Uterus (tissue), 4 donors: ENCODE results near the gene GAPDHS. TPM values are rescaled to one million over a fixed set of nuclear protein-coding genes. Genes with fewer than 3 reads are reported as not detected.
A peak's percentile ranks its signal among the peaks of the same experiment; 100 is the strongest.

Source experiments
- DNase-seq, 2 donors: peaks; one replicate each; pipeline ENCODE4 v3.0.0-alpha.2; 2019 to 2020
- H3K27ac ChIP-seq, 2 donors: fragments of 200-600 bp; sonication (generic); 1 replicate in 1 of 2; 2 replicates in 1 of 2; pipeline ENCODE4 v1.5.1; 2016 to 2018
- H3K27me3 ChIP-seq, 2 donors: fragments of 200-600 bp; sonication (generic); one replicate each; pipeline ENCODE4 v1.5.1; 2018 to 2019; ENCODE audit warnings: control low read depth in 1 of 2
- H3K36me3 ChIP-seq, 2 donors: fragments of 200-600 bp; sonication (generic); one replicate each; pipeline ENCODE4 v1.5.1; 2019; ENCODE audit warnings: control low read depth in 1 of 2
- H3K4me1 ChIP-seq, 2 donors: fragments of 200-600 bp; sonication (generic); one replicate each; pipeline ENCODE4 v1.5.1; 2018 to 2019; ENCODE audit warnings: control low read depth in 1 of 2
- H3K4me3 ChIP-seq, 2 donors: fragments of 200-600 bp; sonication (generic); 1 replicate in 1 of 2; 2 replicates in 1 of 2; pipeline ENCODE4 v1.5.1; 2018 to 2019; ENCODE audit warnings: mild to moderate bottlenecking in 1 of 2
- H3K9me3 ChIP-seq, 2 donors: fragments of 200-600 bp; sonication (generic); one replicate each; pipeline ENCODE4 v1.5.1; 2019; ENCODE audit warnings: control low read depth in 1 of 2
- POLR2A ChIP-seq, 2 donors: fragments of 450-650 bp; IDR thresholded peaks; one replicate each; pipeline ENCODE4 v1.6.1; 2016; ENCODE audit warnings: antibody characterized with exemption in 2 of 2, mild to moderate bottlenecking in 1 of 2, moderate library complexity in 1 of 2
- intact Hi-C: fragments of 100-400 bp; cut with DNase I; formaldehyde crosslinking; loops from one replicate; pipeline ENCODE4 v1.15.1; 2023; ENCODE audit warnings: low total_unique reads
- total RNA-seq, 4 donors: library from RNA; depleted of rRNA in 3 of 4; stranded (reverse); fragments of >200 nt in 3 of 4; gene quantifications; one replicate each; pipeline versions ENCODE4 v1.1.0 to v1.2.4, GENCODE V29; 2014 to 2023
- TF ChIP-seq, protein P1 (sequence below), 4 experiments: fragments of 200-600 bp in 2 of 4; fragments of 450-650 bp in 2 of 4; sonication (generic) in 2 of 4; IDR thresholded peaks; one replicate each; pipeline ENCODE4 v1.5.1; 2016 to 2019; ENCODE audit warnings: antibody characterized with exemption in 4 of 4, mild to moderate bottlenecking in 2 of 4, moderate library complexity in 1 of 4
- donor health status: DM: yes; HTN: yes; CAD: no.

Gene GAPDHS
- total RNA-seq, 4 donors from 2014 or later: not detected

DNA sequence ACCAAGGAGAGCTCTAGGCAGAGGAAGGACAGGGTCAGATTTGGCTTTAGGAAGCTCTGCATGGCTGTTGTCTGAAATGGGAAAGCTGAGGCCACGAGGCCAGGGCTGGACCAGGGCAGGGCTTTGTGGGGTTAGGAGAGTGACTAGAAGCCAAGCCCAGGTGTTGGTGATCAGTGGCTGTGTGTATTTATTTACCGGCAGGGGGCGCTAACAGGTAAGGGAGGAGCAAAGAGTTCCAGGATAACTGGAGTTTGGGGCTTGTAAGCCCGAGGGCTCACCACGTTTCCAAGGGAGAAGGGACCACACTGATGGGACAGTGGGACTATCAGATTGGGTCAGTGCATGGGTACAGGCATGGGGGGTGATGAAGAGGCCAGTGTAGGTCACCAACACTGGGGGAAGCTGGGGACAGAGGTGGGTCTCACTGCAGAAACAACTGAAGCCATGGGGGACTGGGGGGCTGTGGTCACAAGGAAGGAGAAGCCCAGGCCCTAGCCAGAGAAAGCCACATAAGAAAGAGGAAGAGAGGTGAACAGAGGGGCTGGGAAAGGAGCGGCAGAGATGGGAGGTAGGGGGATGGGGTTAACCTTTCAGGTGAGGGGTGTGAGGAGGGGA is 16.0 kb downstream of the GAPDHS start:
- H3K4me3 ChIP-seq: no peak overlapping the region
- no peak for TF ChIP-seq POLR2A (IDR thresholded peaks at IDR 0.05)
- TF ChIP-seq, protein P1, sequence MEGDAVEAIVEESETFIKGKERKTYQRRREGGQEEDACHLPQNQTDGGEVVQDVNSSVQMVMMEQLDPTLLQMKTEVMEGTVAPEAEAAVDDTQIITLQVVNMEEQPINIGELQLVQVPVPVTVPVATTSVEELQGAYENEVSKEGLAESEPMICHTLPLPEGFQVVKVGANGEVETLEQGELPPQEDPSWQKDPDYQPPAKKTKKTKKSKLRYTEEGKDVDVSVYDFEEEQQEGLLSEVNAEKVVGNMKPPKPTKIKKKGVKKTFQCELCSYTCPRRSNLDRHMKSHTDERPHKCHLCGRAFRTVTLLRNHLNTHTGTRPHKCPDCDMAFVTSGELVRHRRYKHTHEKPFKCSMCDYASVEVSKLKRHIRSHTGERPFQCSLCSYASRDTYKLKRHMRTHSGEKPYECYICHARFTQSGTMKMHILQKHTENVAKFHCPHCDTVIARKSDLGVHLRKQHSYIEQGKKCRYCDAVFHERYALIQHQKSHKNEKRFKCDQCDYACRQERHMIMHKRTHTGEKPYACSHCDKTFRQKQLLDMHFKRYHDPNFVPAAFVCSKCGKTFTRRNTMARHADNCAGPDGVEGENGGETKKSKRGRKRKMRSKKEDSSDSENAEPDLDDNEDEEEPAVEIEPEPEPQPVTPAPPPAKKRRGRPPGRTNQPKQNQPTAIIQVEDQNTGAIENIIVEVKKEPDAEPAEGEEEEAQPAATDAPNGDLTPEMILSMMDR (IDR thresholded peaks at IDR 0.05): peak; percentile 56 to 71 (median 66)
- H3K36me3 ChIP-seq: no peaks in the 10 kb centered on the region
- DNase-seq: peak; percentile 35 to 67
- H3K27me3 ChIP-seq: no peaks in the 10 kb centered on the region
- H3K9me3 ChIP-seq: no peaks in the 10 kb centered on the region
- intact Hi-C loops: loop anchor here (10.0 kb wide), 1 partner anchor 166 kb away; the partner anchor contains the start of gene KMT2B
- peaks cover 0 to 14% of the 10 kb centered on the region in 2 donors for H3K4me1 ChIP-seq
- H3K27ac ChIP-seq: no peak overlapping the region

DNA sequence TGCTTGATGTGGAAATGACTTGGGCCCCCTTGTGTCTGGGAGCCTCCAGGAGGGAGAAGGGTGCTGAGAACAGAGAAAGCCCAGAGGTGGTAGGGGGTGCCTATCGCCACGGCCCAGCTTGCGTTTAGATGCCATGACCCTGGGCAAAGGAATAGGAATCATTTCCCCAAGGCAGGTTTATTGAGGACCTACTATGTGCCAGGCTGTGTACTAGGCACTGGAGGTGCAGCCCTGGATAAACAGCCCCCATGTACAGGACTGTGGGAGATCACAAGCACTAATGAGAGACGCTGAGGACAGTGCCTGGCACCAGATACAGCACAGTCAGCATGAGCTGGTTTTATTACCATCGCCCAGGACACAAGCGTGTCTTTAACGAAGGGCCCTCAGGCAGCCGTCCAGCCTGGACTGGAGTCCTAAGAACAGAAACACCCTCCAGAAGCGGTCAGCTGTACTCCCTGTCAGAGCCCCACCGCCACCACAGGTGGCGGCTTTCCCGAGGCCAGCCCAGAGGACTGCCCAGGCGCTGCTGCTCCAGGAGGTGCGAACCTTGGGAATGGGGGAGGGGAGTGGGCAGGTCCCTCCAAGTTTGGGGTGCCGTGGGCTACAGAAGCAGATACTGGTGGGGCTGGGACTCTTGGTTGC is 16.7 kb downstream of the GAPDHS start:
- intact Hi-C loops: loop anchor here (10.0 kb wide), 1 partner anchor 165 kb away; the partner anchor contains the start of gene KMT2B
- Histone ChIP-seq H3K36me3 (no peaks in the 10 kb centered on the region), H3K4me1 (peaks cover 0 to 10% of the 10 kb centered on the region in 2 donors), H3K4me3 (no peak overlapping the region), H3K9me3 (no peaks in the 10 kb centered on the region), H3K27me3 (no peaks in the 10 kb centered on the region), H3K27ac (no peak overlapping the region)
- DNase-seq: no peak
- no peak for TF ChIP-seq POLR2A (IDR thresholded peaks at IDR 0.05)
- TF ChIP-seq, protein P1 (IDR thresholded peaks at IDR 0.05): no peak

DNA sequence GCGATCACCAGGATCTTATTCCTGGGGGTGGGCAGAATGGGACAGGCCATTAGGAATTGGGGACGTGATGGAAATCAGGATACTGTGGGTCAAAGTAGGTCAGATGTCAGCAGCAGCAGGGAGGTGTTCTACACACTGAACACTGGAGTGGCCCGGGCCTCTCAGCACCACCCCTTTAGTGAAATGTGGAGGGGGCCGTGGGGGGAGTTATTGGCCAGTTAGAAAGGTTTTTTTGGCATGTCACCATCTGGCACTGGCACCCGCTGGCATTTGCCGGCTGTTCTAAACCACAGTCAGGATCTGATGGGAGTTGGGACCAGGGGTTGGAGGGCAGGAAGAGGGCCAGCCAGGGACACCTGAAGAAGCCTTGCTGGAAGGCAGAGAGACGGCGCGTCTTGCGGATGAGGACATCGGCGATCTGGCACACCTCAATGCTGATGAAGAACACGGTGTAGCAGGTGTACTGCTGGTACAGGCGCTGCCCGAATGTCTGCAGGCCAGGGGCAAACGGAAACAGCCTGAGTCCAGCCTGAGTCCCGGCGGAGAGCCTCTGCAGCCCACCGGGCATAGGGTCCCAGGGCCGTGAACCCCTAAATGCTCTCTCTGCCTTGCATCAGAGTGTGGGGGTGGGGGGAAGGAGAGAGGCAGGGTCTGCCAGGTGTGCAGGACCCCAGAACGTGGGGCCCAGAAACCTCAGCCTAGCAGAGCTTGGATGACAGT is 18.0 kb downstream of the GAPDHS start:
- no peaks in the 10 kb centered on the region for H3K9me3 ChIP-seq
- H3K4me1 ChIP-seq: peaks cover 0 to 7% of the 10 kb centered on the region in 2 donors
- TF ChIP-seq, protein P1 (IDR thresholded peaks at IDR 0.05): no peak
- H3K27me3 ChIP-seq: no peaks in the 10 kb centered on the region
- H3K27ac ChIP-seq: no peak overlapping the region
- no peaks in the 10 kb centered on the region for H3K36me3 ChIP-seq
- H3K4me3 ChIP-seq: no peak overlapping the region
- DNase-seq: no peak
- intact Hi-C loops: no loop called here

DNA sequence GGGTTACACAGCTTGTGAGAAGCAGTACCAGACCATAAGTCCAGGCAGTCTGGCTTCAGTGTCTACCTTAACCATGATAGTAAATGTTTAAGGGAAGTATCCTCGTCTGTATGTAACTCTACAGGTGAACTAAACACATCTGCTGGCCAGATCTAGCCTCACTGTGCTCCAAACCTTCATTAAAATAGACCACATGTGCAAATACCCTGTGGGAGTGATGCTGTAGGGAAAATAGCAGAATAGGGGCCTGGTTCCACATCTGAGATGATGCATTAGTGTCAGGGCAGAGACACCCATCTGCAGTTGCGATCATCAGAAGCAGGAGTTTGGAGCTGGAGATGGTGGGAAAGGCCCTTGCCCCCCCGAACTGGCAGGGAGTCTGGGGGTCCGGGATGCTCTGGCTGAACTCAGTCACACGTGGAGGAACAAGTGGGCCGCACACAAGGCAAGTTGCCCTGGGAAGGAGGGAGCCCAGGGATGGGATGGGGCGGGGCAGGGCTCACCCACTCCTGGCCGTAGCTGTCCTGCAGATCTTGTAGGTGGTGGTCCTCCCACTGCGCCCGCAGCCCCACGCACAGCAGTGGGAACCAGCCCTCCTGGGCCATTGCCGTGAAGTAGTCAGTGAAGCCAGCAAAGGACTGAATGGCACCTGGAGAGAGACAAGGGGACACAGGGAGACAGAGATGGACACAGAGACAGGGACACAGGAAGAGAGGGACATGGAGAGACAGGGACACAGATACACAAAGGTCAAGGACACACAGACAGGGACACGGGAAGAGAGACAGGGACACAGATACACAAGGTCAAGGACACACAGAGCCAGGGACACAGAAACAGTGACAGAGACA is 19.5 kb downstream of the GAPDHS start:
- TF ChIP-seq, protein P1 (IDR thresholded peaks at IDR 0.05): no peak
- no peak for TF ChIP-seq POLR2A (IDR thresholded peaks at IDR 0.05)
- intact Hi-C loops: no loop called here
- no peak for DNase-seq
- H3K27ac ChIP-seq: no peak overlapping the region
- peaks cover 0 to under 1% of the 10 kb centered on the region in 2 donors for H3K4me1 ChIP-seq
- H3K36me3 ChIP-seq: no peaks in the 10 kb centered on the region
- no peaks in the 10 kb centered on the region for H3K9me3 ChIP-seq
- H3K27me3 ChIP-seq: peaks cover 0 to 2% of the 10 kb centered on the region in 2 donors
- H3K4me3 ChIP-seq: no peak overlapping the region
